ENCODE measurements around the gene MEI1. TPM values are rescaled to one million over a fixed set of nuclear protein-coding genes. Genes with fewer than 3 reads are reported as not detected.

Gene MEI1
- total and polyA plus RNA-seq, 4 donors: 0.33 to 1.3 (median 0.72) TPM

DNA sequence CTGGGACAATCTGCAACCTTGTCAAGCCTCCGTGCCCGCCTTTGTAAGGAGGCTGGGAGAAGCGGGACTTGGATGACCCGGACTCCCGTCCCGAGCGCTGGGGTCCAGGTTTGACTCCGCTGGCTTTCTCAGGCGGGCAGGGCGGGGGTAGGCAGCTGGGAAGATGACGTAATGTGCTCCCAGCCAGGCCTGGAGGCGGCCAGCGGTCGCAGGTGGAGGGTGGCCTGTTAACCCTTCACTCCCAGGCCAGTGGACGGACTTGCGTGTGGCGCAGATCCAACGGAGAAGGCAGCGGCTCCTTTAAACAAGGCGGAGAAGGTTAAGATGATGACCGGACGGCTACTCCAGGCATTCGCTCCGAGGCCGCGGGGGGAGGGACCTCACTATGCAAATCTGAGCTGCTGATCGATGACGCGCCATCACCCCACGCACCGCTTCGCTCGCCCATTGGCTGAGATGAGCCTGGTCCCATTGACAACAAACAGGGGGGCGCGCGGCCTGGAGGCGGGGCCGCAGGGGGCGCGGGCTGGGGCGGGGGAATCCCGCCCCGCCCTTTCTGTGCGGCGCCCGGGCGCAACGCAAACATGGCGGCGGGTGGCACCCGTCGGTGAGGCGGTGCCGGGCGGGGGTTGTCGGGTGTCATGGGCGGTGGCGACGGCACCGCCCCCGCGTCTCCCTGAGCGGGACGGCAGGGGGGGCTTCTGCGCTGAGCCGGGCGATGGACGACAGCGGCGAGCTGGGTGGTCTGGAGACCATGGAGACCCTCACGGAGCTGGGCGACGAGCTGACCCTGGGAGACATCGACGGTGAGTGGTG, 133.5 kb downstream of the MEI1 start, which contains the start of gene SREBF2 (continued):
- TF ChIP-seq, protein P1, sequence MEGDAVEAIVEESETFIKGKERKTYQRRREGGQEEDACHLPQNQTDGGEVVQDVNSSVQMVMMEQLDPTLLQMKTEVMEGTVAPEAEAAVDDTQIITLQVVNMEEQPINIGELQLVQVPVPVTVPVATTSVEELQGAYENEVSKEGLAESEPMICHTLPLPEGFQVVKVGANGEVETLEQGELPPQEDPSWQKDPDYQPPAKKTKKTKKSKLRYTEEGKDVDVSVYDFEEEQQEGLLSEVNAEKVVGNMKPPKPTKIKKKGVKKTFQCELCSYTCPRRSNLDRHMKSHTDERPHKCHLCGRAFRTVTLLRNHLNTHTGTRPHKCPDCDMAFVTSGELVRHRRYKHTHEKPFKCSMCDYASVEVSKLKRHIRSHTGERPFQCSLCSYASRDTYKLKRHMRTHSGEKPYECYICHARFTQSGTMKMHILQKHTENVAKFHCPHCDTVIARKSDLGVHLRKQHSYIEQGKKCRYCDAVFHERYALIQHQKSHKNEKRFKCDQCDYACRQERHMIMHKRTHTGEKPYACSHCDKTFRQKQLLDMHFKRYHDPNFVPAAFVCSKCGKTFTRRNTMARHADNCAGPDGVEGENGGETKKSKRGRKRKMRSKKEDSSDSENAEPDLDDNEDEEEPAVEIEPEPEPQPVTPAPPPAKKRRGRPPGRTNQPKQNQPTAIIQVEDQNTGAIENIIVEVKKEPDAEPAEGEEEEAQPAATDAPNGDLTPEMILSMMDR (IDR thresholded peaks at IDR 0.05; ENCODE audit: low read depth, low read length, missing input control): no peak
- peak; percentile 98 to 99 for TF ChIP-seq RXRA (IDR thresholded peaks at IDR 0.05)
- peak; percentile 3 to 49 for TF ChIP-seq RAD21 (IDR thresholded peaks at IDR 0.05)
- peak; percentile 96 to 97 for TF ChIP-seq JUND (IDR thresholded peaks at IDR 0.05)
- TF ChIP-seq HNF4G (IDR thresholded peaks at IDR 0.05): peak; percentile 35
- peak in 1 of 2 donors; percentile 24 for TF ChIP-seq GABPA (IDR thresholded peaks at IDR 0.05 in 1 of 2, conservative IDR thresholded peaks at IDR 0.05 in 1 of 2)
- TF ChIP-seq, protein P2, sequence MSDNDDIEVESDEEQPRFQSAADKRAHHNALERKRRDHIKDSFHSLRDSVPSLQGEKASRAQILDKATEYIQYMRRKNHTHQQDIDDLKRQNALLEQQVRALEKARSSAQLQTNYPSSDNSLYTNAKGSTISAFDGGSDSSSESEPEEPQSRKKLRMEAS (IDR thresholded peaks at IDR 0.05): peak; percentile 97

DNA sequence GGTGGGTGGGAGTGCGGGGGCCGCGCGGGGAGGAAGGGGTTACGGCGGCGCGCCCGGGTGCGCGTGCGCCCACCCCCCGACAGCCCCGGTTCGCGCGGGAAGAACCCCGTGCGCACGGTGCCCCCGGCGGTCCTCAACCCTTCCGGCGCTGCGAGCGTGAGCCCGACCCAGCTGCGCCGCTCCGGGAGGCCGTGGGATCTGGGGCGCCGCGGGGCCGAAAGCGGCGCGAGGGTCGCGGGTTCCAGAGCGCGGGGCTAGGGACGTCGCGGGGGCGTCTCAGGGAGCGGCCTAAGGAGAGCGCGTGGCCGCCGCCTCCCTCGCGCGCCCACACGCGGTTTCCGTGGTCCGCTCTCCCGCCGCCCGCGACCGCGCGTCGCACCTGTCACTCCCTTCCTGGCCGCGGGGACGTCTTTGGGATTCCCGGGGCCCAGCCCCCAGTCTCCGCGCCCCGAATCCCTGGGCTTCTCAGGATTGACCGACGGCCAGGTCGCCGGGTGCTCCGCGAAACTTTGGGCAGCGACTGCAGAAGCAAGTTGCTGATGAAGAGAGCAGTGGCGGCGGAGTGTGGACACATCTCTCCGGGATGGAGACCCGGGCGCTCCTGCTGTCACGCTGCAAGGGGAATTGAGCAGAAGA, 134.2 kb downstream of the MEI1 start:
- DNase-seq (ENCODE audit: low spot score): peak; percentile 64
- Histone ChIP-seq H3K4me3 (ENCODE audit: low read depth in 1 of 3, low read length in 3 of 3) (peak overlapping the region; percentile 66 to 94 (median 66)), H3K9me3 (ENCODE audit: control insufficient read depth in 4 of 4, low read length in 3 of 4) (no peaks in the 10 kb centered on the region), H3K27ac (ENCODE audit: low read depth in 1 of 2, low read length in 2 of 2) (peak overlapping the region; percentile 97 to 98), H3K4me1 (ENCODE audit: control insufficient read depth in 4 of 4, insufficient read depth in 4 of 4, low read length in 3 of 4) (peaks cover 0 to 26% (median 10%) of the 10 kb centered on the region in 4 donors), H3K36me3 (ENCODE audit: control insufficient read depth in 4 of 4, insufficient read depth in 3 of 4, low read depth in 1 of 4, low read length in 3 of 4) (peaks cover 0 to 14% (median 2%) of the 10 kb centered on the region in 4 donors), H3K9ac (ENCODE audit: low read depth in 1 of 2, low read length in 2 of 2) (peak overlapping the region; percentile 40 to 59), H3K27me3 (ENCODE audit: control insufficient read depth in 4 of 4, insufficient read depth in 4 of 4, low read length in 3 of 4) (no peaks in the 10 kb centered on the region)
- no peak for TF ChIP-seq YY1 (IDR thresholded peaks at IDR 0.05)
- no peak for TF ChIP-seq FOXA2 (IDR thresholded peaks at IDR 0.05)
- no peak for TF ChIP-seq RAD21 (IDR thresholded peaks at IDR 0.05)
- TF ChIP-seq TAF1 (conservative IDR thresholded peaks at IDR 0.05): no peak
- TF ChIP-seq HNF4A (conservative IDR thresholded peaks at IDR 0.05): no peak
- TF ChIP-seq, protein P1 (IDR thresholded peaks at IDR 0.05; ENCODE audit: low read depth, low read length, missing input control): no peak
- WGBS: under 1% methylated on average over 86 of the region's 86 CpGs

DNA sequence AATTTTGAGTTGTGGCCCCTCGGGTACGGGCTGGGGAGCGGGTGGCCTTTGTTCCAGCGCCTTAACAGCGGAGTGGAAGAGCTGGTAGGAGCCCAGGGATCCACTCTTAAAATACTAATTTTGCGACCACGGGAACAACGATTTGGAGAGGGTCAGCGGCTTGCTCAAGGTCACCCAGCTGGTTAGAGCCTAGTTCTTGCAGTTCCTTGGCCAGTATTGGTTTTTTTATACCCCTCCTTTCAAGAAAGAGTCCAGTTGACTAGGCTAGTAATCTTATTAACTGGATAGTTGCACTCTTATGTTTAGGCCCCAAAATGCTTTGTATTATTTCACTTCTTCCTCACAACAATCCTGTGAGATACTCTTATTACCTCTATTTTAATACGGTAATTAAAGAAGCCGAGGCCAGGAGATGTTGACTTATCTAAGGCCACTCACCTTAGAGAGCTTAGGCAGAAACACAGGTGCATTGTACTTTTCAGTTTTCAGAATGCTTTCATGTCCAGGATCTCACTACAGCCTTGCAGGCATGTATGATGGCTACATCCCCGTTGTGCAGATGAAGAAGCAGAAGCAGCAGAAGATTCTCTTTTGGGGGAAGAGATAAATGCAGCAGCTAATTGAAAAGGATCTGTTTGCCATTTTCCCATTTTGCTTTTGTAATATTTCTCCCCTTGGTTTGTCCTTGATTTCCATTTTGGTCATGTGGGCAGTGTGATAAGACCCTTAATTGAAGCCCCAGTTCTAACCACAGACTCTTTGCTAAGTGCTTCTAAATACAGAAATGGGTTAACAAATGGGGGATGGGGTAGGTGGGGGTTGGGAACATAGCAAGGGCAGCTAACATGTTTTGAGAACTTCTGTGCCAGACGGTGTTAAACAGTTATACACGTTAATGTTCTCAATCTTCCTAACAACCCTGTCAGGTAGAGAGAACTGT, 135.0 kb downstream of the MEI1 start:
- 7% methylated on average over 14 of the region's 14 CpGs for WGBS
- DNase-seq (ENCODE audit: low spot score): no peak
- H3K4me3 ChIP-seq (ENCODE audit: low read depth in 1 of 3, low read length in 3 of 3): peak overlapping the region; percentile 66 to 94 (median 66)
- peaks cover 0 to 32% (median 10%) of the 10 kb centered on the region in 4 donors for H3K4me1 ChIP-seq (ENCODE audit: control insufficient read depth in 4 of 4, insufficient read depth in 4 of 4, low read length in 3 of 4)
- peak overlapping the region; percentile 40 to 59 for H3K9ac ChIP-seq (ENCODE audit: low read depth in 1 of 2, low read length in 2 of 2)
- H3K27ac ChIP-seq (ENCODE audit: low read depth in 1 of 2, low read length in 2 of 2): peak overlapping the region; percentile 97 to 98
- H3K27me3 ChIP-seq (ENCODE audit: control insufficient read depth in 4 of 4, insufficient read depth in 4 of 4, low read length in 3 of 4): no peaks in the 10 kb centered on the region
- no peaks in the 10 kb centered on the region for H3K9me3 ChIP-seq (ENCODE audit: control insufficient read depth in 4 of 4, low read length in 3 of 4)
- peaks cover 0 to 14% (median 3%) of the 10 kb centered on the region in 4 donors for H3K36me3 ChIP-seq (ENCODE audit: control insufficient read depth in 4 of 4, insufficient read depth in 3 of 4, low read depth in 1 of 4, low read length in 3 of 4)
- TF ChIP-seq EGR1 (IDR thresholded peaks at IDR 0.05; ENCODE audit: low read depth in 2 of 2) (no peak), JUND (IDR thresholded peaks at IDR 0.05) (no peak), GABPA (IDR thresholded peaks at IDR 0.05 in 1 of 2, conservative IDR thresholded peaks at IDR 0.05 in 1 of 2) (no peak), NR2F2 (IDR thresholded peaks at IDR 0.05) (no peak)
- TF ChIP-seq, protein P3, sequence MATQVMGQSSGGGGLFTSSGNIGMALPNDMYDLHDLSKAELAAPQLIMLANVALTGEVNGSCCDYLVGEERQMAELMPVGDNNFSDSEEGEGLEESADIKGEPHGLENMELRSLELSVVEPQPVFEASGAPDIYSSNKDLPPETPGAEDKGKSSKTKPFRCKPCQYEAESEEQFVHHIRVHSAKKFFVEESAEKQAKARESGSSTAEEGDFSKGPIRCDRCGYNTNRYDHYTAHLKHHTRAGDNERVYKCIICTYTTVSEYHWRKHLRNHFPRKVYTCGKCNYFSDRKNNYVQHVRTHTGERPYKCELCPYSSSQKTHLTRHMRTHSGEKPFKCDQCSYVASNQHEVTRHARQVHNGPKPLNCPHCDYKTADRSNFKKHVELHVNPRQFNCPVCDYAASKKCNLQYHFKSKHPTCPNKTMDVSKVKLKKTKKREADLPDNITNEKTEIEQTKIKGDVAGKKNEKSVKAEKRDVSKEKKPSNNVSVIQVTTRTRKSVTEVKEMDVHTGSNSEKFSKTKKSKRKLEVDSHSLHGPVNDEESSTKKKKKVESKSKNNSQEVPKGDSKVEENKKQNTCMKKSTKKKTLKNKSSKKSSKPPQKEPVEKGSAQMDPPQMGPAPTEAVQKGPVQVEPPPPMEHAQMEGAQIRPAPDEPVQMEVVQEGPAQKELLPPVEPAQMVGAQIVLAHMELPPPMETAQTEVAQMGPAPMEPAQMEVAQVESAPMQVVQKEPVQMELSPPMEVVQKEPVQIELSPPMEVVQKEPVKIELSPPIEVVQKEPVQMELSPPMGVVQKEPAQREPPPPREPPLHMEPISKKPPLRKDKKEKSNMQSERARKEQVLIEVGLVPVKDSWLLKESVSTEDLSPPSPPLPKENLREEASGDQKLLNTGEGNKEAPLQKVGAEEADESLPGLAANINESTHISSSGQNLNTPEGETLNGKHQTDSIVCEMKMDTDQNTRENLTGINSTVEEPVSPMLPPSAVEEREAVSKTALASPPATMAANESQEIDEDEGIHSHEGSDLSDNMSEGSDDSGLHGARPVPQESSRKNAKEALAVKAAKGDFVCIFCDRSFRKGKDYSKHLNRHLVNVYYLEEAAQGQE (IDR thresholded peaks at IDR 0.05): no peak
- TF ChIP-seq, protein P2 (IDR thresholded peaks at IDR 0.05): no peak
- TF ChIP-seq, protein P4, sequence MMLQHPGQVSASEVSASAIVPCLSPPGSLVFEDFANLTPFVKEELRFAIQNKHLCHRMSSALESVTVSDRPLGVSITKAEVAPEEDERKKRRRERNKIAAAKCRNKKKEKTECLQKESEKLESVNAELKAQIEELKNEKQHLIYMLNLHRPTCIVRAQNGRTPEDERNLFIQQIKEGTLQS (IDR thresholded peaks at IDR 0.05): no peak

All from liver (tissue), 9 donors.